ENCODE data around the gene POTEF.
"Not testable (repeated sequence)": the region's sequence is repeated elsewhere in the genome, so short reads cannot be mapped to it uniquely, and the experiment has no call there.

GRCh38 chr2:130137118-130137517 lies 8.1 kb upstream of the POTEF start:
- not testable (repeated sequence) for TF ChIP-seq CTCF, POLR2A (IDR thresholded peaks at IDR 0.05)
